Left lung (tissue), 10 donors: ENCODE results near the gene HOXA7. TPM values are rescaled to one million over a fixed set of nuclear protein-coding genes. Genes with fewer than 3 reads are reported as not detected.

ENCODE experiments used
- ATAC-seq: fragments of 200-7000 bp; cut with Tn5 transposase; one replicate; pipeline ENCODE4 v1.9.1; 2020; ENCODE audit warnings: moderate library complexity
- DNase-seq, 4 donors: peaks; one replicate each; pipeline ENCODE4 v3.0.0-alpha.2; 2013 to 2020
- H3K27ac ChIP-seq, 2 donors: fragments of 200-600 bp; sonication (generic) in 1 of 2; one replicate each; pipeline versions ENCODE4 v1.5.0 to v1.8.0; 2020 to 2021
- H3K27me3 ChIP-seq, 2 donors: fragments of 200-600 bp; sonication (generic) in 1 of 2; one replicate each; pipeline versions ENCODE4 v1.5.0 to v1.8.0; 2020 to 2021
- H3K36me3 ChIP-seq, 2 donors: fragments of 200-600 bp; sonication (generic) in 1 of 2; one replicate each; pipeline versions ENCODE4 v1.5.0 to v1.8.0; 2020 to 2021
- H3K4me1 ChIP-seq, 2 donors: fragments of 200-600 bp; one replicate each; pipeline ENCODE4 v1.8.0; 2021
- H3K4me3 ChIP-seq, 2 donors: fragments of 200-600 bp; sonication (generic) in 1 of 2; one replicate each; pipeline versions ENCODE4 v1.5.0 to v1.8.0; 2020 to 2021; ENCODE audit warnings: mild to moderate bottlenecking in 1 of 2
- H3K9me3 ChIP-seq, 2 donors: fragments of 200-600 bp; sonication (generic) in 1 of 2; one replicate each; pipeline versions ENCODE4 v1.5.0 to v1.8.0; 2020 to 2021
- intact Hi-C, 2 donors: fragments of 100-400 bp; cut with DNase I; formaldehyde crosslinking; loops; one replicate each; pipeline versions ENCODE4 v1.11.2 to v1.14.2; 2022
- polyA plus RNA-seq, 6 donors: library from polyadenylated mRNA; unstranded; fragments of 120-200 nt; gene quantifications; one replicate each; pipeline ENCODE4 v1.2.1, GENCODE V29; 2013; ENCODE audit not compliant: insufficient read length in 6 of 6
- total RNA-seq, 2 donors: library from RNA; stranded (reverse); fragmentation: NEBNext Ultra II Directional; extraction: Animal tissue kit (Norgen Biotek cat#: 25700); gene quantifications; one replicate each; pipeline ENCODE4 v1.2.1, GENCODE V29; 2021
- TF ChIP-seq, protein P1 (sequence below), 2 donors: fragments of 200-600 bp; sonication (generic) in 1 of 2; IDR thresholded peaks; one replicate each; pipeline versions ENCODE4 v1.5.0 to v1.8.0; 2021; ENCODE audit warnings: antibody characterized with exemption in 2 of 2
- donor health status: DM: no; HTN: yes; CAD: no.
- donor health status: DM: no; HTN: no; CAD: no.

The HOXA7 gene
- total and polyA plus RNA-seq, 8 donors: 1.3 to 6.4 (median 4.9) TPM

- Histone ChIP-seq H3K27me3 (peaks cover 97 to 98% of the 10 kb centered on the region in 2 donors), H3K9me3 (no peaks in the 10 kb centered on the region), H3K27ac (no peak within 1 kb of the TSS), H3K4me1 (peaks cover 4 to 43% of the 10 kb centered on the region in 2 donors), H3K36me3 (no peaks in the 10 kb centered on the region), H3K4me3 (peak within 1 kb of the TSS in 1 of 2 donors; percentile 28)
- DNase-seq (peak in 1 of 4 donors; percentile 74), ATAC-seq (peak; percentile 34)
- intact Hi-C loops: no loop called here
- TF ChIP-seq, protein P1, sequence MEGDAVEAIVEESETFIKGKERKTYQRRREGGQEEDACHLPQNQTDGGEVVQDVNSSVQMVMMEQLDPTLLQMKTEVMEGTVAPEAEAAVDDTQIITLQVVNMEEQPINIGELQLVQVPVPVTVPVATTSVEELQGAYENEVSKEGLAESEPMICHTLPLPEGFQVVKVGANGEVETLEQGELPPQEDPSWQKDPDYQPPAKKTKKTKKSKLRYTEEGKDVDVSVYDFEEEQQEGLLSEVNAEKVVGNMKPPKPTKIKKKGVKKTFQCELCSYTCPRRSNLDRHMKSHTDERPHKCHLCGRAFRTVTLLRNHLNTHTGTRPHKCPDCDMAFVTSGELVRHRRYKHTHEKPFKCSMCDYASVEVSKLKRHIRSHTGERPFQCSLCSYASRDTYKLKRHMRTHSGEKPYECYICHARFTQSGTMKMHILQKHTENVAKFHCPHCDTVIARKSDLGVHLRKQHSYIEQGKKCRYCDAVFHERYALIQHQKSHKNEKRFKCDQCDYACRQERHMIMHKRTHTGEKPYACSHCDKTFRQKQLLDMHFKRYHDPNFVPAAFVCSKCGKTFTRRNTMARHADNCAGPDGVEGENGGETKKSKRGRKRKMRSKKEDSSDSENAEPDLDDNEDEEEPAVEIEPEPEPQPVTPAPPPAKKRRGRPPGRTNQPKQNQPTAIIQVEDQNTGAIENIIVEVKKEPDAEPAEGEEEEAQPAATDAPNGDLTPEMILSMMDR (IDR thresholded peaks at IDR 0.05): no peak
These were observed 43.6 kb upstream of the HOXA7 start, which contains the start of gene HOXA13 for GRCh38 chr7:27199849-27200760. TSS of gene HOXA13 (minus strand) at chr7:27200091. CDS start at chr7:27200077, 14 bp downstream.

DNA sequence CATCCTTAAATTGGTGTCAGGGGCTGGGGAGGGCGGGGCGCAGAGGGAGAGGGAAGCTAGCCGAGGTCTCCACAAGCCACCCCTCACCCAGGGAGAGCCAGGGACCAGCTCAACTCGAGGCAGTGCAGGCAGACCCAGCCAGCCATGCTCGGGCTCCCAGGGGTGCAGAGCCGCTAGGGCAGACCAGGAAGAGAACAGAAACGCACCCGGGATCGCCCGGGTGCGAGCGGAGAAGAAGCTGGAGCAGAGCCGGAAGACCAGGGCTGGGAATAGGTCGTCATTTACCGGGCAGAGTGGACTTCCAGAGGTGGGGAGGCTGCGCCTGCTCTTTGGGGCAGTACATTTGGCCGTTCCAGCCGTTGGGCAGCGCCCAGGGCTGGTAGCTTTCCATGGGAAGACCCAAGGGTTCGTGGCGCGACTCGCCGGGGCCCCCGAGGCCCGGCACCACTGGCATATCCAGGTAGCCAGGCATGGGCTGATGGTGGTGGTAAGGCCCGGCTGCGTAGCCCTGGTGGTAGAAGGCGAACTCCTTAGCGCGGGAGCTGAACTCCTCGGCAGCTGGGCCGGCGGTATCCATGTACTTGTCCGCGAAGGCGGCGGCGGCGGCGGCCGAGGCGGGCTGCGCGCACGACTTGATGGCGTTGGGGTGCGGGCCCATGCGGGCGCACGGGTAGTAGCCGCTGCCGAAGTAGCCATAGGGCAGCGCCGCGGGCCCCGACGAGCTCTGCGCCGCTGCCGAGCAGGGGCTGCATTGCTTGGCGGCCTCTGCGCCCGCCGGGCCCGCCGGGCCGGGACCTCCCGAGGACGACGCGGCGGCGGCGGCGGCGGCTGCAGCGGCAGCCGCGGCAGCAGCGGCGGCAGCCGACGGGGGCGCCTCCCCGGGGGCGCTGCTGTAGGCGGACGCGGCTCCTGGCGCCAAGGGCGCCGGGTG lies 42.7 kb upstream of the HOXA7 start:
- H3K4me1 ChIP-seq: peaks cover 4 to 36% of the 10 kb centered on the region in 2 donors
- peak overlapping the region in 1 of 2 donors; percentile 7 for H3K4me3 ChIP-seq
- no peak overlapping the region for H3K27ac ChIP-seq
- TF ChIP-seq, protein P1 (IDR thresholded peaks at IDR 0.05): no peak
- H3K36me3 ChIP-seq: no peaks in the 10 kb centered on the region
- DNase-seq: peak in 1 of 4 donors; percentile 80
- H3K9me3 ChIP-seq: no peaks in the 10 kb centered on the region
- intact Hi-C loops: no loop called here
- no peak for ATAC-seq
- H3K27me3 ChIP-seq: peaks cover 97 to 98% of the 10 kb centered on the region in 2 donors

GRCh38 chr7:27198138-27198841 lies 41.8 kb upstream of the HOXA7 start:
- DNase-seq (peak in 2 of 4 donors; percentile 16 to 62), ATAC-seq (no peak)
- intact Hi-C loops: no loop called here
- Histone ChIP-seq H3K36me3 (no peaks in the 10 kb centered on the region), H3K27ac (no peak overlapping the region), H3K4me3 (no peak overlapping the region), H3K4me1 (peaks cover 4 to 42% of the 10 kb centered on the region in 2 donors), H3K9me3 (no peaks in the 10 kb centered on the region), H3K27me3 (peaks cover 97 to 98% of the 10 kb centered on the region in 2 donors)
- TF ChIP-seq, protein P1 (IDR thresholded peaks at IDR 0.05): no peak

DNA sequence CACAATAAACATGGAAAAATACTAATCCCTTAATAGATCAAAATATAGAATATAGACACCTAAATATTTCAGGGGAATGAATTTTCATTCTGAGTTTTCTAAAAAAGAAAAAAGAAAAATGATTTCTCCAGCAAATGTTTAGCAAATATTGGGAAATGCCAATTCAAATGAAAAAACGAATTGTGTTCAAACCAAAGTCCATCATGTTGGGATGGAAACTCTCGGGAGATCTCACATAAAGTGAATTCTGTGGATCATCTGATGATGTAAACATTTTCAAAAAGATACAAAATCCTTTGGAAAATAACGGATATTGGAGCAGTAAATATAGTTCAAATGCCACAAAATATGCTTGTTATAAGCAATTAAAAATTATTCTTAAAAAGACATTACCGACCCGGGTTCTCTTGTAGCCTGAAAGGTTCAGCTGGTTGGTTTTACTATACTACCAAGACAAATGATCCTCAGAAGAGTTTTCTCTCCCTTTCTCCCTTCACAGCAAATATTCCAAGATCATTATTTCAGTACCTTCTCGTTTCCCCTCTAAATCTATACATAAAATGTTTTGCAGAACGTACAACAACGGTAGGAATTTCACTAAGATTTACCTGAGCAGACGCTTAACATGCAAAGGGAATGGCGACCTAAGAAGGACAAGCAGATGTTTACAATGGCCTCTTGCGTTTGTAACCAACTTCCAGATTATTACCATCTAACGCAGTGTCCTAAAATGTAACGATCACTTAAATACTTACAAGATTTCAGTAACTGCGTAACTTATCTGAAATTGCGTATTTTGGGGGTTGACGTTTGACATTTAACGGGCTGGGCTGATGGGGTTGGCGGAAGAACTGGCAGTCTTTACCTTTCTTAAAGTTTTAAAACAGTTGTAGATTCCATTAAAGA lies 40.9 kb upstream of the HOXA7 start:
- TF ChIP-seq, protein P1 (IDR thresholded peaks at IDR 0.05): no peak
- ATAC-seq (no peak), DNase-seq (no peak)
- intact Hi-C loops: no loop called here
- Histone ChIP-seq H3K4me3 (no peak overlapping the region), H3K9me3 (no peaks in the 10 kb centered on the region), H3K27ac (no peak overlapping the region), H3K4me1 (peaks cover 11 to 49% of the 10 kb centered on the region in 2 donors), H3K36me3 (no peaks in the 10 kb centered on the region), H3K27me3 (peaks cover 97 to 98% of the 10 kb centered on the region in 2 donors)
